COLO829 (cell line): ENCODE data around the gene STK32B.

Experiments used
- DNase-seq: peaks from one replicate; pipeline ENCODE4 v3.0.0; 2012; ENCODE audit warnings: low spot score

STK32B gene

DNA sequence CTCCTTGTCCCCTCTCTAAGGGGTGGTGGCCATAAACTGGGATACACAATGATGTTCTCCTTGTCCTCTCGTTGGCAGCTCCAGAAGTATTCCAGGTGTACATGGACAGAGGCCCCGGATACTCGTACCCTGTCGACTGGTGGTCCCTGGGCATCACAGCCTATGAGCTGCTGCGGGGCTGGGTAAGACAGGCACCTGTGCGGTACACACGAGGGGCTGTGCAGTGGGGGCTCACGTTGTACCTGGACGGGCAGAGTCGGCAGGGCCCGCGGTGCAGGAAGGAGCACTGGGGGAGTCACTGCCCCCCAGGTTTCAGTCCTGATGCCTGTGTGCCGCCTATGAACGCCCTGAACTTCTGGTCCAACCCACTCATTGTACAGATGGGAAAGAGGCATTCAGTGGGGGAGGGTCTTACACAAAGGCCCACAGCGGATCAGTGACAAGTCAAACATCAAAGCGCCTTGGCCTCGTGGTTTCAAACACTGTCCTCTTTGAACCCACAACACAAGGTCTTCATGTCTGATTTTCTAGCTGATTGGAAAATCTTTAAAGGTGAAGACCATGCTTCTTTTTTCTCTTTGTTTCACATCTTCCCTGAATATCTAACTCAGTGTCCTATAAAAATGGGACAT, 395.4 kb downstream of the STK32B start:
- no peak for DNase-seq

- no peak for DNase-seq
Measured at GRCh38 chr4:5447755-5448154, 396.5 kb downstream of the STK32B start.

- DNase-seq, result no peak
Measured at GRCh38 chr4:5448221-5448620, 396.9 kb downstream of the STK32B start.

DNA sequence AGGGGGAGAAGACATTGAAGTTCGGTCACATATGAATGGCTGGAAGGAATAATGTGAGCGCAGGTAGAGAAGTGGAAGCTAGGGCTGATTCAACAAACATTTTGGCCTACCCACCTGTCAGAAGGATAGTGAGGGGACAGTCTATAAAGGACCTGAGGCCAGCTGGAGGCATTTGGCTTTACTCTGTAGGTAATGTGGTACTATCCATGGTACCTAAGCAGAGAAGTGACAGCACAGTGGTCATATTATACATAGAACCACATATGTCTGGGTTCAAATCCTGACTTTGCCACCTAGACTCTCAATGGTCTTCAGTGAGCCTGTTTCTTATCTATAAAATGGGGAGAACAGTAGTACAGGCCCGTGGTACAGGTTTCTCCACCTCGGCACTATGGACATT, 400.0 kb downstream of the STK32B start:
- no peak for DNase-seq

DNA sequence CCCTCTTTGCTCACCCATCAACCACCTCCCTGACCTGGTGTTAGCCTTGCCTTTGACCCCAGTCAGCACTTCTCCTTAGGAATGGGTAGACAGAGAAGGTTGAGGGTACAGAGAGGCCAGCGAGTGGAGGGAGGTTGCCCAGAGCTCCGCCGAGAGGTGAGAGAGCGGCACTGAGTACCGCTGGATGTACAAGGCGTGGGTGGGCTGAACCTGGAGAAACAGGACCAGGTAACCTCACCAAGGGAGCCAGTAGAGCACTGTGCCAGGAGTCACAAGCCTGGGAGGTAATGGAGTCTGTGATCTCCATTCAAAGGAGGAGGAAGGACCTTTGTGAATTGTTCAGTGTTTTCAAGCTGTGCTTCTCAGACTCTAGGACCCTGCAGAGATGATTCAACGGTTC, 400.9 kb downstream of the STK32B start:
- DNase-seq, result no peak

GRCh38 chr4:5455003-5455585, 403.8 kb downstream of the STK32B start:
- DNase-seq, result no peak

GRCh38 chr4:5456296-5456845, 405.1 kb downstream of the STK32B start:
- DNase-seq, result no peak

DNA sequence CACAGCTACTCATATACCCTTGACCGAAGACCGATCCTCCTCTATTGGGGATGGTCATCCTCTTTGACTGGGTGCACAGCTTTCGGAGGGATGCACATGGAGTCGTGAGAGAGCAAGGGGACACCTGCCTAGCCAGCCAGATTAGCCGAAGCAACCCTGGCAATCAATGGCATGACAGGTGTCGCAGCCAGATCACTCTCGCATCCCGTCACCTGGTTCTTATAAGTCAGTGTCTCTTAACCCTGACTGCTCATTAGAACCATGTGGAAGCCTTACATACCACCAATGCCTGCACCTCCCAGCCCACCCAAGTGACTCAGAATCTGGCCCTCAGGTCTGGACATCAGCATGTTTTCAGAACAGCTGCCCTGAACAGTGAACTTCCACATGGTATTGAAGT, 407.4 kb downstream of the STK32B start:
- DNase-seq, result no peak

GRCh38 chr4:5459236-5459635, 408.0 kb downstream of the STK32B start:
- DNase-seq, result no peak

DNA sequence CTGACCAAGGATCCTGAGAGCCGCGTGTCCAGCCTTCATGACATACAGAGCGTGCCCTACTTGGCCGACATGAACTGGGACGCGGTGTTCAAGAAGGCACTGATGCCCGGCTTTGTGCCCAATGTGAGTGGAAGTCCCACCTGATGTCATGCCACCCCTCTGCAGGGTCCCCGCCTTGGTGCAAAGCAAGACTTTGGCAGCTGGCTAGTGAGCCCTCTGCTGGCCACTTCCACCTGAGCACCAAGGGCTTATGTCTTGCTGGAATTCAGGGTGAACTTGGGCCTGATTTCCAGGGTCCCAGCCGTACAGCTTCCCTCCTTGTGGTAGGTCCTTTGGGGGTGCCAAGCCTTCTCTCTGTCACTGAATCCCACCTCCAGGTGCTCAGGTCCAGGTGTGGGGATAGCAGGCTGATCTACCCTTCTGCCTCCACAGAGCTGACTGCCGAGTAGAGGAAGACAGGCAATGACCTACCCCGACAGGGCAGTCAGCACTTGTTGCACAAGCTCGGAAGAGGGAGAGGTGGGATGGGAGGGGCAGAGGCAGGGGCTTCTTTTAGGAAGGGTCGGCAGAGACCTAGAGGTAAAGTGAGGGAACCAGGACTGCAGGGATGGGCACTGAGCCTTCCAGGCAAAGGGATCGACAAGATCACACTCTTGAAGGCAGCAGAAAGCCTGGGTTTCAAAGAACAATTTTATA, 409.0 kb downstream of the STK32B start:
- peak; percentile 4 for DNase-seq

DNA sequence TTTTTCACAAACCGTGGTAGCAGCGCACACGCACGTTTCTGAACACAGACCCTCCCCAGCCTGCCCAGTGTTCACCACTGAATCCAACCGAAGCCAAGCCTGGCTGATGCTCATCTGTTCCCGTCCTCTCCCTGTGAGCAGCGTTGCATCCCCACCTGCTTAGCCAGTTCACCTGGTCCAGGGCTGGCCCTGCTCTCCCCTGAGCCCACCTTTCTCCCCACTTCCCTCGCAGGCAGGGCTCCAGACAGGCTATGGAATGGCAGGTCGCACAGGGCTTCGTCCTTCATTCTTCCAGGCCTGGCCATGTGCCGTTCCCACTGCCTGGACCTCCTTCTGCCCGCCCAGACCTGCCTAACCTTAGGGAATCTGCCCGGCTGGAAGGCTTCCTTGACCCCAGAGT, 410.2 kb downstream of the STK32B start:
- no peak for DNase-seq

GRCh38 chr4:5462254-5462835, 411.1 kb downstream of the STK32B start:
- no peak for DNase-seq

GRCh38 chr4:5462896-5463295, 411.6 kb downstream of the STK32B start:
- no peak for DNase-seq

DNA sequence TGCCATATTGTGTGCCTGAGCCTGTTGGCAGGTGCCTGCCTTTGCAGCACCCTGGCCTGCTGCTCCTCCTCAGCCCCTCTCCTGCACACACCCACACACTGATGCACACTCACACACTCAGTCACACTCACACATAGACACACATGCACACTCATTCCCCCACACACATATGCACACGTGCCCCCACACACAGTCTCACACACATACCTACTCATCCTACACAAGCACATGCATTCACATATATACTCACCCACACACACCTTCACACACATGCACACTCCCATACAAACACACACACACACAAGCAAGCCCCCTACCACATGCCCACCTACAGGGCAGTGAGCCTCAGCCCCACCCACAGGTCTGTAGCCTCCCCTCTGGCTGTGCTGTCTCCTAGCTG, 412.1 kb downstream of the STK32B start:
- DNase-seq, result no peak

GRCh38 chr4:5463936-5464650, 412.8 kb downstream of the STK32B start:
- no peak for DNase-seq

DNA sequence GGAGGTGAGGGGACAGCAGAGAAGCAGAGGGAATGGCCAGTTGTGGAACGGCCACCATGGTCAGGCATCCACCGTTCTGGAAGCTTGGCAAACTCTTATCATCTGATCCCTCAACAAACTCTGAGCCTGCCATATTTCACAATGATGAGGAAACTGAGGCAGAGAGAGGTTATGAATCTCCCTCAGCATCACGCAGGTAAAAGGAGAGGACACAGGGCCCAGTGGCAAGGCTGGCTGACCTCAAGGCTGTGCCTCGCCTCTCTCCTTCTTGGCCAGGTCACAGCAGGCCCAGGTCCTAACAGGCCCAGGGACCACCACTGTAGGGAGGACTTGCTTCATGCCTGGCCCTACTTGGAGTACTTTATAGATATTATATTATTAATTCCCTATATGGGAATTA, 414.2 kb downstream of the STK32B start:
- DNase-seq, result no peak

DNA sequence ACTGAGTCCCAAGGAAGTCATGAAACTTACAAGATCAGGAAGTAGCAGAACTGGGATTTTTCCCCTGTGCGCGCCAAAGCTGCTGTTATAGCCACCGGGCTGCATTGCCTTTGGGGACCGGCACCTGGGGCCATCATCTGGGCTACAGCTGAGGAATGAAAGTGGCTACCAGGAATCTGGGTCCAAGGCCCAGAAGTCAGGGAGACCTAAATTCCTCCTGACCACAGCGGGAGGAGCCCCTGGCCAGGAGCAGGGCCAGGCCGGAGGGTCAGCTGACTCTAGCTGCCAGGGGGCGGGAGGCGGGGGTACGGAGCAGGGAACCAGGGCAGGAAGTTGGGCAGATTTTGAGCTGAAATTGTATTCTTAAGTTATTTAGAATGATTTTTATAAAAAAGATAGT, 414.7 kb downstream of the STK32B start:
- no peak for DNase-seq

DNA sequence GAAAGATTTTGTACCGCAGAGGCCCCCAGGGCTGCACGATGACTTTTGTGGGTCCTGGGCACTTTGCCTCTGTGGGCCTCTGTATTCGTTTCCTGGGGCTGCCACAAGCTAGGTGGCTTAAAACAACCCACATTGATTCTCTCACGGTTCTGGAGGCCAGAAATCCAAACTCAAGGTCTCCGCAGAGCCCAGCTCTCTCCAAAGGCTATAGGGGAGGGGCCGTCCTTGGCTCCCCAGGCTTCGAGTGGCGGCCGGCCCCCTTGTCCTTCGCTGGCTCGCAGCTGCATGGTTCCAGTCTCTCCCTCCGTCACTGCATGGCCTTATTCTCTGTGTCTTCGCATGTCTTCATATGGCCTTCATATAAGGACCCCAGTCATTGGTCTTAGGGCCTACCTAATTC, 415.8 kb downstream of the STK32B start:
- no peak for DNase-seq

DNA sequence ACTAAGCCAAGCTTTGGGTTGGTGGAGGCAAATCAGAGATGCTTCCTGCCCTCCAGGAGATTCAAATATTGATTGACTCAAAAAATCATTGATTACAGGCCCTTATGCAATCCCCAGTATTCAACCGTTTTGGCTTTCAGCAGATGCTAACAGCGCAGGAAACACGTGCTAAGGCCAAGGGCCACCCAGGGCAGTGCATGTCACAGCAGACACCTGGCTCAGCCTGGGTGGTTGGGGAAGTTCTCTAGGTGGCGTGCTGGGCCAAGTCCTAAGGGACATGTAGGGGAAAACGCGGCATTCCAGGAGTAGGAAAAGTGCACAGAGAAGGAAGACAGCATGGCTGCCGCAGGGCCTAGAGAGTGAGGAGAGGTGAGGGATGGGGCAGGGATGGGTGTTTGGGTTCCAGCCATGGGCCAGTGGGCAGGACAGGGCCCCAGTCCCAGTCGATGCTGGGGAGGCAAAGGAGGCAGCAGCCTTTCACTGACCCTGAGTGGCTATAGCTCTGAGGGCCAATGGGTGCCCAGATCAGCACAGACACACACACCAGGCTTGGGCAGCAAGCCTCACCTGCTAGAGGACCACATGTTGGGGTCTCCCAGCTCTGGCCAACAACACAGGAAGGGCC, 418.0 kb downstream of the STK32B start:
- no peak for DNase-seq

DNA sequence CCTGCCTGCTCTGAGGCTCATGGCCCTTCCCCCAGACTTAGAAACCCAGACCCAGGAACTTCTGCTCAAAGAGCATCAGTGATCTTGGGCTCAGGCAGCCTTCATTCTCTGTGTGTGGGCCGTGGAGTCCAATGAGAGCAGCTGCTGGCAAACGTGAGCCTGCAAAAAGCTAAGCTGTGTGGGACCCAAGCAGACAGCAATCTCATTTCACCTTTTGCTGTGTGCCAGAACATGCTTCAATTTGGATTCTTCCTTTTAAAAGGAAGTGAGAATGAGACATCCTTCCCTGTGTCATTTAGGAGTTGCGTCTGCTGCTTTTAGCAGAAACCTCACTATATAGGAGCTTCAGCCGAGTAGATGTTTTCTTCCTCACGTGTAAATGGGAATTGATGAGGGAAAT, 418.6 kb downstream of the STK32B start:
- no peak for DNase-seq

DNA sequence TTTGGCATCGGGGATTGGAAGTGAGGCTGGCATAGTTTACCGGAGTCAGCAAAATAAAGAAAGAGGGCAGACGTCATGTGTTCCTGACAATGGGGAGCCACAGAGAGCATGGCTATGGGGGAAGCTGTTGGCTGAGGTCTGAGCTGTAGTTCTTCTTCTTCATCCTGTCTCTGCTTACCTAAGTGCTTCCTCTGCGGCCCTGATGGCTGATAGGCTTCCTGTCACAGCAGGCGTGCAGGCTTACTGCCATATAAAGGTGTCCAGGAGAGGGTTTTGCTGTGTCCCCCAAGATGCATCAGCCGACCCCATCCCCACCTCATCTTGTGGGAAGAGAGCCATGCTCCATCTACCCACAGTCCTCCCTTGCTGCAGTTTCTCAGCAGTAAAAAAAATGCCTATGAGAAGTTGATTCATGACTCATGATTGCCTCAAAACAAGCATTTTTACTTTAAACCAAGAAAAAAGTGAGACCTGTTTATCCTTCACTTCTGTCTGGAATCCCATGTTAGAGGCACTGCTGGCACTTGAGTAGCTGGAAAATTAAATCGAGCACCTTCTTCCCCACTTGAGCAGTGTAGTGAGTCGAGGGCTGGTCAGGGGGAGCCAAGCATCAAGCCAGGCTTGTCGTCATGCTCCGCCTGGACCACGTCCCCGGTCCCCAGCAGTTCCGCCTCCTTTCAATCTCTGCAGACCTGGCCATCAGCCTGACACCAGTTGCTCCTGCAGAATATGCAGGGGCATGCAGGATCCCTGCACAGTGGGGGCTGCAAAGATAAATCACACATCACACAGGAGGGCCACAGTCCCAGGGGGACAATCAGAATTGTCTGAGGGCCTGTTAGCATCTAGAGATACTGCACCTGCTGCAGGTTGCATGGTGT, 419.3 kb downstream of the STK32B start:
- no peak for DNase-seq
